Activated B cell treated with CpG ODN at 0.5 μM for 24 hours (primary cell): ENCODE data around the gene UQCRFS1. TPM values are rescaled to one million over a fixed set of nuclear protein-coding genes. Genes with fewer than 3 reads are reported as not detected.

Experiments
- ATAC-seq: fragments of 200-7000 bp; cut with Tn5 transposase; one replicate; pipeline ENCODE4 v1.10.0; 2021; ENCODE audit warnings: low read depth, mild to moderate bottlenecking, moderate library complexity
- CTCF ChIA-PET: fragments of 350-600 bp; sonication (Branson Sonifier 250); formaldehyde crosslinking; loops from one replicate; lab custom pipeline; 2021; ENCODE audit warnings: antibody characterized with exemption; lab: Charles Lee
- POLR2A ChIA-PET: fragments of 350-600 bp; sonication (Branson Sonifier 250); formaldehyde crosslinking; loops from one replicate; lab custom pipeline; 2021; ENCODE audit warnings: antibody characterized with exemption; lab: Charles Lee
- DNase-seq: peaks from one replicate; pipeline ENCODE4 v3.0.0; 2022
- H3K27ac Mint-ChIP-seq: one replicate; pipeline ENCODE4 v1.8.0; 2020; ENCODE audit warnings: mixed read lengths
- H3K27me3 Mint-ChIP-seq: one replicate; pipeline ENCODE4 v1.8.0; 2021; ENCODE audit warnings: mixed read lengths
- H3K36me3 Mint-ChIP-seq: one replicate; pipeline ENCODE4 v1.8.0; 2021; ENCODE audit warnings: low read depth, mixed read lengths
- H3K4me1 Mint-ChIP-seq: one replicate; pipeline ENCODE4 v1.8.0; 2021; ENCODE audit warnings: mixed read lengths
- H3K4me3 Mint-ChIP-seq: one replicate; pipeline ENCODE4 v1.8.0; 2020; ENCODE audit warnings: mild to moderate bottlenecking, mixed read lengths
- H3K9me3 Mint-ChIP-seq: one replicate; pipeline ENCODE4 v1.8.0; 2020; ENCODE audit warnings: mixed read lengths
- CTCF ChIP-seq: fragments of 200-600 bp; IDR thresholded peaks from one replicate; pipeline ENCODE4 v1.8.0; 2022; ENCODE audit warnings: antibody characterized with exemption, mild to moderate bottlenecking
- intact Hi-C: fragments of 100-400 bp; cut with micrococcal nuclease; formaldehyde crosslinking; loops from one replicate; pipeline ENCODE4 v1.15.1; 2024
- total RNA-seq: library from RNA; stranded (reverse); gene quantifications from 2 replicates; pipeline ENCODE4 v1.2.3, GENCODE V29; 2022

UQCRFS1 gene
- total RNA-seq, 1 donor from 2014 or later: 24.4 TPM

- intact Hi-C loops: no loop called here
- ATAC-seq (no peak), DNase-seq (no peak)
- no peaks in the 10 kb centered on the region for H3K9me3 Mint-ChIP-seq
- H3K27me3 Mint-ChIP-seq: peaks cover 5% of the 10 kb centered on the region
- POLR2A ChIA-PET: no interaction called here
- H3K4me3 Mint-ChIP-seq: no peak overlapping the region
- H3K27ac Mint-ChIP-seq: no peak overlapping the region
- no peak for TF ChIP-seq CTCF
- H3K4me1 Mint-ChIP-seq: no peaks in the 10 kb centered on the region
- CTCF ChIA-PET: no interaction called here
- no peaks in the 10 kb centered on the region for H3K36me3 Mint-ChIP-seq
These were observed 27.5 kb downstream of the UQCRFS1 start for GRCh38 chr19:29185427-29185826.

- Mint-ChIP-seq H3K9me3 (peaks cover 41% of the 10 kb centered on the region), H3K36me3 (peaks cover 6% of the 10 kb centered on the region), H3K27ac (no peak overlapping the region), H3K4me3 (no peak overlapping the region), H3K4me1 (no peaks in the 10 kb centered on the region), H3K27me3 (no peaks in the 10 kb centered on the region)
- POLR2A ChIA-PET: no interaction called here
- CTCF ChIA-PET: no interaction called here
- DNase-seq: no peak
- no peak for ATAC-seq
- intact Hi-C loops: no loop called here
- no peak for TF ChIP-seq CTCF
These were observed 35.8 kb downstream of the UQCRFS1 start for GRCh38 chr19:29176981-29177754.

GRCh38 chr19:29173896-29174295 lies 39.1 kb downstream of the UQCRFS1 start:
- ATAC-seq (no peak), DNase-seq (no peak)
- H3K4me3 Mint-ChIP-seq: no peak overlapping the region
- peaks cover 4% of the 10 kb centered on the region for H3K36me3 Mint-ChIP-seq
- no peak for TF ChIP-seq CTCF
- H3K27me3 Mint-ChIP-seq: no peaks in the 10 kb centered on the region
- H3K9me3 Mint-ChIP-seq: peaks cover 42% of the 10 kb centered on the region
- ChIA-PET CTCF (no interaction called here), POLR2A (no interaction called here)
- intact Hi-C loops: no loop called here
- H3K27ac Mint-ChIP-seq: no peak overlapping the region
- H3K4me1 Mint-ChIP-seq: no peaks in the 10 kb centered on the region

DNA sequence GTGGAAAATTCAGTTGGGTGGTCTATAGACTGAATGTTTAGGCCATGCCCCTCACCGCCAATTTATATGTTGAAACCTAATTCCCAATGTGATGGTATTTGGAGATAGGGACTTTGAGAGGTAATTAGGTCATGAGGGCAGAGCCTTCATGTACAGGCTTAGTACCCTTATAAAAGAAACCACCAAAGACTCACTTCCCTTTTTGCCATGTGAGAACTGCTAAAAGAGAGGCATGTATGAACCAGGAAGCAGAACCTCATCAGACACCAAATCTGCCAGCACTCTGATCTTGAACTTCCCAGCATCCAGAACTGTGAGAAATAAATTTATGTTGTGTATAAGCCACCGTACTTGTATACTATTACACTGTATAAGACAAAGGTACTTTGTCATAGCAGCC lies 40.6 kb downstream of the UQCRFS1 start:
- ChIA-PET CTCF (no interaction called here), POLR2A (no interaction called here)
- DNase-seq: no peak
- no peak for ATAC-seq
- no peak for TF ChIP-seq CTCF
- H3K9me3 Mint-ChIP-seq: peaks cover 41% of the 10 kb centered on the region
- H3K36me3 Mint-ChIP-seq: peaks cover 4% of the 10 kb centered on the region
- intact Hi-C loops: no loop called here
- no peak overlapping the region for H3K27ac Mint-ChIP-seq
- no peak overlapping the region for H3K4me3 Mint-ChIP-seq
- H3K27me3 Mint-ChIP-seq: no peaks in the 10 kb centered on the region
- H3K4me1 Mint-ChIP-seq: no peaks in the 10 kb centered on the region

GRCh38 chr19:29171525-29171924 lies 41.4 kb downstream of the UQCRFS1 start:
- ATAC-seq (no peak), DNase-seq (no peak)
- intact Hi-C loops: no loop called here
- Mint-ChIP-seq H3K36me3 (no peaks in the 10 kb centered on the region), H3K27ac (no peak overlapping the region), H3K27me3 (no peaks in the 10 kb centered on the region), H3K4me1 (no peaks in the 10 kb centered on the region), H3K4me3 (no peak overlapping the region), H3K9me3 (peaks cover 37% of the 10 kb centered on the region)
- ChIA-PET POLR2A (no interaction called here), CTCF (no interaction called here)
- TF ChIP-seq CTCF: no peak
